Upper lobe of left lung (tissue), 6 donors: ENCODE data around the gene GLCE. TPM values are rescaled to one million over a fixed set of nuclear protein-coding genes. Genes with fewer than 3 reads are reported as not detected.

Source experiments
- ATAC-seq, 2 donors: fragments of 200-7000 bp; cut with Tn5 transposase; one replicate each; pipeline ENCODE4 v1.9.1; 2022; ENCODE audit warnings: mild to moderate bottlenecking in 2 of 2, moderate library complexity in 2 of 2; ENCODE audit not compliant: low FRiP score in 2 of 2
- DNase-seq, 2 donors: peaks; one replicate each; pipeline ENCODE4 v3.0.0-alpha.2; 2019 to 2020
- H3K27ac ChIP-seq, 4 donors: fragments of 200-600 bp; sonication (generic); one replicate each; pipeline ENCODE4 v1.5.1; 2016 to 2019
- H3K27me3 ChIP-seq, 4 donors: fragments of 200-600 bp; sonication (generic); one replicate each; pipeline ENCODE4 v1.5.1; 2017 to 2019
- H3K36me3 ChIP-seq, 4 donors: fragments of 200-600 bp; sonication (generic); one replicate each; pipeline ENCODE4 v1.5.1; 2016 to 2019
- H3K4me1 ChIP-seq, 4 donors: fragments of 200-600 bp; sonication (generic); one replicate each; pipeline ENCODE4 v1.5.1; 2018 to 2019
- H3K4me3 ChIP-seq, 4 donors: fragments of 200-600 bp; sonication (generic); one replicate each; pipeline ENCODE4 v1.5.1; 2017 to 2019; ENCODE audit warnings: mild to moderate bottlenecking in 2 of 4, moderate library complexity in 1 of 4
- H3K9me3 ChIP-seq, 4 donors: fragments of 200-600 bp; sonication (generic); one replicate each; pipeline ENCODE4 v1.5.1; 2018 to 2019
- CTCF ChIP-seq, 6 experiments: fragments of 450-650 bp in 4 of 6; fragments of 200-600 bp in 2 of 6; sonication (generic) in 2 of 6; IDR thresholded peaks; one replicate each; pipeline ENCODE4 v1.5.1; 2016 to 2019; ENCODE audit warnings: antibody characterized with exemption in 6 of 6
- EP300 ChIP-seq, 4 donors: sonication (generic); formaldehyde crosslinking; IDR thresholded peaks; one replicate each; pipeline ENCODE4 v1.5.1; 2017; ENCODE audit warnings: antibody characterized with exemption in 4 of 4, control low read depth in 2 of 4
- POLR2A ChIP-seq, 4 donors: fragments of 450-650 bp; IDR thresholded peaks; one replicate each; pipeline ENCODE4 v1.5.1; 2016 to 2017; ENCODE audit warnings: antibody characterized with exemption in 4 of 4, mild to moderate bottlenecking in 2 of 4
- POLR2AphosphoS5 ChIP-seq, 2 donors: sonication (generic); formaldehyde crosslinking; IDR thresholded peaks; one replicate each; pipeline ENCODE4 v1.5.1; 2017; ENCODE audit warnings: antibody characterized with exemption in 2 of 2
- WGBS, 2 donors: methylation state at CpG; one replicate each; pipeline ENCODE4 v1.1.5; 2017 to 2018; 5-methylcytosine and 5-hydroxymethylcytosine counted together
- total RNA-seq, 6 donors: library from RNA; depleted of rRNA in 4 of 6; stranded (reverse); fragments of >200 nt in 4 of 6; gene quantifications; one replicate each; pipeline versions ENCODE4 v1.1.0 to v1.2.1, GENCODE V29; 2016 to 2021
- donor health status: DM: no; HTN: no; CAD: no; lungs with moderate emphysema.
- donor health status: DM: no; HTN: yes; CAD: no; lungs with severe emphysema.

The GLCE gene
- total RNA-seq, 6 donors from 2014 or later, result 12.5 to 24.8 (median 17.2) TPM

DNA sequence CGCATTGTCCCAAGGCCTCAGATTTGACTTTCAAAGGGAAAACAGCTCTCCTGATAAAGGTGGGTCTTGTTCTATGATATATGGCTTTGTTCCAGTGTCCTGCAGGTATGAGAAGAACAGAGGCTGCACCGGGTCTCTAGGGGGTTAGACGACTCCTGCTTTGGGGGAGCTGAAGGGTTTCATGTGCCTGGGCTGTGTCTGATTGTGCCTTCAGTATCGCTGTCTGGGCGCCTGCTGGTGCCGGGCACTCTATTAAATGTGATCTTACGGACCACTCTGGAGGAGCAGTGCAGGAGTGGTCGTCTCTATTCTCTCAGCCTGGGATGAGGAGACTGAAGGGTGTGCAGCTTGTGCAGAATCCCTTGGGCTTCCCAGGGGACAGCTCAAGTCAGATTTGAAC lies 154.3 kb downstream of the GLCE start:
- no peaks in the 10 kb centered on the region for H3K27me3 ChIP-seq
- H3K4me1 ChIP-seq, result peaks cover 0 to 16% (median 2%) of the 10 kb centered on the region in 4 donors
- DNase-seq (no peak), ATAC-seq (no peak)
- TF ChIP-seq EP300 (IDR thresholded peaks at IDR 0.05), result no peak
- no peak for TF ChIP-seq CTCF (IDR thresholded peaks at IDR 0.05)
- TF ChIP-seq POLR2AphosphoS5 (IDR thresholded peaks at IDR 0.05), result no peak
- H3K9me3 ChIP-seq, result no peaks in the 10 kb centered on the region
- no peaks in the 10 kb centered on the region for H3K36me3 ChIP-seq
- 95 to 97% methylated on average over 5 to 8 of the region's 8 CpGs for WGBS, 2 donors
- peak overlapping the region in 1 of 4 donors; percentile 6 for H3K4me3 ChIP-seq
- peak overlapping the region in 1 of 4 donors; percentile 16 for H3K27ac ChIP-seq

- 84 to 85% methylated on average over 9 of the region's 9 CpGs for WGBS, 2 donors
- no peaks in the 10 kb centered on the region for H3K27me3 ChIP-seq
- ATAC-seq (no peak), DNase-seq (no peak)
- H3K36me3 ChIP-seq, result no peaks in the 10 kb centered on the region
- no peak overlapping the region for H3K4me3 ChIP-seq
- no peak overlapping the region for H3K27ac ChIP-seq
- no peak for TF ChIP-seq EP300 (IDR thresholded peaks at IDR 0.05)
- no peak for TF ChIP-seq CTCF (IDR thresholded peaks at IDR 0.05)
- no peak for TF ChIP-seq POLR2A (IDR thresholded peaks at IDR 0.05)
- TF ChIP-seq POLR2AphosphoS5 (IDR thresholded peaks at IDR 0.05), result no peak
- peaks cover 0 to 23% (median 8%) of the 10 kb centered on the region in 4 donors for H3K4me1 ChIP-seq
- H3K9me3 ChIP-seq, result no peaks in the 10 kb centered on the region
Observed at GRCh38 chr15:69315402-69316110, 155.1 kb downstream of the GLCE start.

GRCh38 chr15:69316291-69316690 lies 155.9 kb downstream of the GLCE start:
- TF ChIP-seq POLR2AphosphoS5 (IDR thresholded peaks at IDR 0.05), result no peak
- TF ChIP-seq CTCF (IDR thresholded peaks at IDR 0.05), result no peak
- no peak for TF ChIP-seq POLR2A (IDR thresholded peaks at IDR 0.05)
- no peak for TF ChIP-seq EP300 (IDR thresholded peaks at IDR 0.05)
- 73 to 79% methylated on average over 8 of the region's 8 CpGs for WGBS, 2 donors
- no peaks in the 10 kb centered on the region for H3K27me3 ChIP-seq
- no peaks in the 10 kb centered on the region for H3K36me3 ChIP-seq
- no peaks in the 10 kb centered on the region for H3K9me3 ChIP-seq
- peaks cover 4 to 30% (median 12%) of the 10 kb centered on the region in 4 donors for H3K4me1 ChIP-seq
- DNase-seq (no peak), ATAC-seq (no peak)
- H3K27ac ChIP-seq, result no peak overlapping the region
- H3K4me3 ChIP-seq, result no peak overlapping the region

DNA sequence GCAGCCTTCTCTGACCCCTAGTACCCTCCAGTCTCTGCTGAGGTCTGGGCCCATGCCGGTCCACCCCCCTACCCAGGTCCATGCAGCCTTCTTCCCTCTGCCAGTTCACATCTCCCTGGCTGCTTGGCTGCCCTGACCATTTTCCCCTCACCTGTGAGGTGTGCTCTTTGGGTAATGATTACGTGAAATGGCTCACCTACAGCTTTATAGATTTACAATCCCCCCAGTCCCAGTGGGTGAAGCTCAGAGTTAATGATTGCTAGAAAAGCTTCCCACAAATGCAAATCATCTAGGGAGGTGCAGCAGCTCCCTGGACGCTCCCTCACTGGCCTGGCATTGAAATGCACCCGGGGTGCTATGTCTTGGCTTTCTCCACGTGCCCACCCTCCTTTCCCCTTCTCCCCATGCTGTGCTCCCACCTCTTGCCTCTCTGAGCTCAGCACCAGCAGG lies 157.0 kb downstream of the GLCE start:
- Histone ChIP-seq H3K27ac (no peak overlapping the region), H3K27me3 (no peaks in the 10 kb centered on the region), H3K36me3 (no peaks in the 10 kb centered on the region), H3K4me1 (peaks cover 4 to 34% (median 15%) of the 10 kb centered on the region in 4 donors), H3K4me3 (no peak overlapping the region), H3K9me3 (no peaks in the 10 kb centered on the region)
- no peak for DNase-seq
- peak in 1 of 2 donors; percentile 32 for ATAC-seq
- 75 to 82% methylated on average over 5 of the region's 5 CpGs for WGBS, 2 donors
- no peak for TF ChIP-seq POLR2AphosphoS5 (IDR thresholded peaks at IDR 0.05)
- no peak for TF ChIP-seq EP300 (IDR thresholded peaks at IDR 0.05)
- TF ChIP-seq POLR2A (IDR thresholded peaks at IDR 0.05), result no peak
- no peak for TF ChIP-seq CTCF (IDR thresholded peaks at IDR 0.05)

- H3K9me3 ChIP-seq, result no peaks in the 10 kb centered on the region
- TF ChIP-seq CTCF (IDR thresholded peaks at IDR 0.05) (no peak), POLR2AphosphoS5 (IDR thresholded peaks at IDR 0.05) (no peak), POLR2A (IDR thresholded peaks at IDR 0.05) (no peak), EP300 (IDR thresholded peaks at IDR 0.05) (no peak)
- DNase-seq, result no peak
- no peak overlapping the region for H3K4me3 ChIP-seq
- H3K27me3 ChIP-seq, result no peaks in the 10 kb centered on the region
- no peaks in the 10 kb centered on the region for H3K36me3 ChIP-seq
- WGBS, 2 donors, result 96 to 98% methylated on average over 7 of the region's 7 CpGs
- no peak overlapping the region for H3K27ac ChIP-seq
- no peak for ATAC-seq
- peaks cover 4 to 34% (median 15%) of the 10 kb centered on the region in 4 donors for H3K4me1 ChIP-seq
Observed at GRCh38 chr15:69318033-69318432, 157.6 kb downstream of the GLCE start.
